ENCODE results near the gene AQP3. TPM values are rescaled to one million over a fixed set of nuclear protein-coding genes. Genes with fewer than 3 reads are reported as not detected.
"Not testable (repeated sequence)": the region's sequence is repeated elsewhere in the genome, so short reads cannot be mapped to it uniquely, and the experiment has no call there.

AQP3 gene
- total RNA-seq, result 1.1 TPM in 2 replicates
- long read RNA-seq, result 0 reads

- H3K36me3 Mint-ChIP-seq (ENCODE audit: low read depth), result no peaks in the 10 kb centered on the region
Measured at GRCh38 chr9:33446946-33447798, at the start of gene AQP3. AQP3 (minus strand) TSS chr9:33447593; CDS start chr9:33447530, 63 bp downstream.

GRCh38 chr9:33493819-33494218 is 46.4 kb upstream of the AQP3 start:
- H3K4me3 Mint-ChIP-seq; H3K36me3 Mint-ChIP-seq (ENCODE audit: low read depth); H3K4me1 Mint-ChIP-seq; H3K27ac Mint-ChIP-seq (ENCODE audit: unreplicated experiment); DNase-seq (ENCODE audit: low read depth, low spot score); H3K27me3 Mint-ChIP-seq (ENCODE audit: low read depth); H3K9me3 Mint-ChIP-seq: not testable (repeated sequence)

More at GRCh38 chr9:33446946-33447798, at the start of gene AQP3:
- H3K9me3 Mint-ChIP-seq, result no peaks in the 10 kb centered on the region
- peak; percentile 57 for DNase-seq (ENCODE audit: low read depth, low spot score)
- peak within 1 kb of the TSS; percentile 80 for H3K4me3 Mint-ChIP-seq
- H3K27ac Mint-ChIP-seq (ENCODE audit: unreplicated experiment), result no peak within 1 kb of the TSS
- peaks cover 13% of the 10 kb centered on the region for H3K27me3 Mint-ChIP-seq (ENCODE audit: low read depth)
- TF ChIP-seq CTCF (conservative IDR thresholded peaks at IDR 0.05), result no peak
- H3K4me1 Mint-ChIP-seq, result peaks cover 15% of the 10 kb centered on the region

GRCh38 chr9:33489066-33489465 is 41.7 kb upstream of the AQP3 start:
- Mint-ChIP-seq H3K9me3 (no peaks in the 10 kb centered on the region), H3K4me3 (no peak overlapping the region), H3K27ac (ENCODE audit: unreplicated experiment) (no peak overlapping the region), H3K27me3 (ENCODE audit: low read depth) (no peaks in the 10 kb centered on the region), H3K36me3 (ENCODE audit: low read depth) (no peaks in the 10 kb centered on the region), H3K4me1 (no peaks in the 10 kb centered on the region)
- no peak for TF ChIP-seq CTCF (conservative IDR thresholded peaks at IDR 0.05)
- DNase-seq (ENCODE audit: low read depth, low spot score), result no peak

- not testable (repeated sequence) for H3K4me1 Mint-ChIP-seq; H3K4me3 Mint-ChIP-seq; H3K27me3 Mint-ChIP-seq (ENCODE audit: low read depth); H3K27ac Mint-ChIP-seq (ENCODE audit: unreplicated experiment); DNase-seq (ENCODE audit: low read depth, low spot score); H3K36me3 Mint-ChIP-seq (ENCODE audit: low read depth); H3K9me3 Mint-ChIP-seq
Measured at GRCh38 chr9:33485312-33485711, 37.9 kb upstream of the AQP3 start.

GRCh38 chr9:33480976-33481375 is 33.6 kb upstream of the AQP3 start:
- Mint-ChIP-seq H3K27ac (ENCODE audit: unreplicated experiment) (no peak overlapping the region), H3K36me3 (ENCODE audit: low read depth) (no peaks in the 10 kb centered on the region), H3K9me3 (no peaks in the 10 kb centered on the region), H3K4me1 (no peaks in the 10 kb centered on the region), H3K27me3 (ENCODE audit: low read depth) (no peaks in the 10 kb centered on the region), H3K4me3 (no peak overlapping the region)
- no peak for DNase-seq (ENCODE audit: low read depth, low spot score)
- no peak for TF ChIP-seq CTCF (conservative IDR thresholded peaks at IDR 0.05)

GRCh38 chr9:33480106-33480505 is 32.7 kb upstream of the AQP3 start:
- H3K4me3 Mint-ChIP-seq, result no peak overlapping the region
- H3K36me3 Mint-ChIP-seq (ENCODE audit: low read depth), result no peaks in the 10 kb centered on the region
- DNase-seq (ENCODE audit: low read depth, low spot score), result no peak
- H3K27ac Mint-ChIP-seq (ENCODE audit: unreplicated experiment), result no peak overlapping the region
- no peak for TF ChIP-seq CTCF (conservative IDR thresholded peaks at IDR 0.05)
- H3K4me1 Mint-ChIP-seq, result no peaks in the 10 kb centered on the region
- H3K9me3 Mint-ChIP-seq, result no peaks in the 10 kb centered on the region
- H3K27me3 Mint-ChIP-seq (ENCODE audit: low read depth), result no peaks in the 10 kb centered on the region
